H9 (cell line): ENCODE measurements around the gene POLR1C. TPM values are rescaled to one million over a fixed set of nuclear protein-coding genes. Genes with fewer than 3 reads are reported as not detected.

Experiments used
- DNase-seq: peaks from one replicate; pipeline ENCODE4 v3.0.0-alpha.2; 2017
- H2AFZ ChIP-seq: one replicate; pipeline ENCODE4 v1.6.1; 2013; ENCODE audit warnings: mild to moderate bottlenecking, low read length, control low read depth, moderate library complexity
- H2AK5ac ChIP-seq: 2 replicates; pipeline ENCODE4 v1.6.1; 2013; ENCODE audit warnings: low read length, control low read depth, mixed read lengths; ENCODE audit not compliant: insufficient read length
- H2BK120ac ChIP-seq: one replicate; pipeline ENCODE4 v1.6.1; 2013; ENCODE audit warnings: low read depth, mild to moderate bottlenecking, low read length, control low read depth, inconsistent platforms; ENCODE audit not compliant: poor library complexity, severe bottlenecking
- H2BK12ac ChIP-seq: 2 replicates; pipeline ENCODE4 v1.6.1; 2013; ENCODE audit warnings: low read length, control low read depth, mixed read lengths, low read depth; ENCODE audit not compliant: insufficient read length
- H2BK15ac ChIP-seq: 2 replicates; pipeline ENCODE4 v1.6.1; 2013; ENCODE audit warnings: low read depth, low read length, control low read depth
- H2BK20ac ChIP-seq: one replicate; pipeline ENCODE4 v1.6.1; 2013; ENCODE audit warnings: low read depth, mild to moderate bottlenecking, low read length, control low read depth, inconsistent platforms; ENCODE audit not compliant: poor library complexity, severe bottlenecking
- H2BK5ac ChIP-seq: 2 replicates; pipeline ENCODE4 v1.6.1; 2013; ENCODE audit warnings: low read length, control low read depth, mixed read lengths; ENCODE audit not compliant: insufficient read length
- H3K14ac ChIP-seq: 2 replicates; pipeline ENCODE4 v1.6.1; 2013; ENCODE audit warnings: low read length, control low read depth; ENCODE audit not compliant: insufficient read depth
- H3K18ac ChIP-seq: 2 replicates; pipeline ENCODE4 v1.6.1; 2013; ENCODE audit warnings: low read depth, mild to moderate bottlenecking, mixed read lengths, low read length, control low read depth; ENCODE audit not compliant: insufficient read length
- H3K23ac ChIP-seq: 2 replicates; pipeline ENCODE4 v1.6.1; 2013; ENCODE audit warnings: low read length, control low read depth, mixed read lengths, low read depth; ENCODE audit not compliant: insufficient read length
- H3K23me2 ChIP-seq: 2 replicates; pipeline ENCODE4 v1.6.1; 2013; ENCODE audit warnings: low read depth, mild to moderate bottlenecking, mixed read lengths, low read length, control low read depth; ENCODE audit not compliant: insufficient read length, poor library complexity, severe bottlenecking
- H3K27ac ChIP-seq: 2 replicates; pipeline ENCODE4 v1.5.1; 2013; ENCODE audit warnings: low read length, control low read depth, mixed read lengths, low read depth; ENCODE audit not compliant: insufficient read length
- H3K27me3 ChIP-seq: 2 replicates; pipeline ENCODE4 v1.6.1; 2013; ENCODE audit warnings: low read length, control low read depth, inconsistent platforms; ENCODE audit not compliant: insufficient read depth
- H3K4ac ChIP-seq: 2 replicates; pipeline ENCODE4 v1.6.1; 2013; ENCODE audit warnings: low read depth, mild to moderate bottlenecking, control low read depth, inconsistent platforms, low read length, moderate library complexity
- H3K4me1 ChIP-seq: 2 replicates; pipeline ENCODE4 v1.6.1; 2013; ENCODE audit warnings: low read length, control low read depth, inconsistent platforms; ENCODE audit not compliant: insufficient read depth
- H3K4me2 ChIP-seq: 2 replicates; pipeline ENCODE4 v1.6.1; 2013; ENCODE audit warnings: low read length, control low read depth, mixed read lengths; ENCODE audit not compliant: insufficient read length, insufficient read depth
- H3K56ac ChIP-seq: 2 replicates; pipeline ENCODE4 v1.6.1; 2013; ENCODE audit warnings: low read depth, mild to moderate bottlenecking, mixed read lengths, low read length, control low read depth; ENCODE audit not compliant: insufficient read length
- H3K79me1 ChIP-seq: 2 replicates; pipeline ENCODE4 v1.6.1; 2013; ENCODE audit warnings: low read depth, mild to moderate bottlenecking, moderate library complexity, low read length, control low read depth, inconsistent platforms; ENCODE audit not compliant: insufficient read depth, poor library complexity, severe bottlenecking
- H3K79me2 ChIP-seq: 2 replicates; pipeline ENCODE4 v1.6.1; 2013; ENCODE audit warnings: low read length, control low read depth, inconsistent platforms; ENCODE audit not compliant: insufficient read depth
- H3K9ac ChIP-seq: 2 replicates; pipeline ENCODE4 v1.6.1; 2013; ENCODE audit warnings: low read length, control low read depth, mixed read lengths; ENCODE audit not compliant: insufficient read length; ENCODE audit errors: extremely low read depth
- H3K9me3 ChIP-seq: one replicate; pipeline ENCODE4 v1.6.1; 2013; ENCODE audit warnings: low read depth, low read length, inconsistent platforms; ENCODE audit not compliant: control insufficient read depth
- H3T11ph ChIP-seq: one replicate; pipeline ENCODE4 v1.6.1; 2013; ENCODE audit warnings: mild to moderate bottlenecking, low read length, control low read depth, inconsistent platforms
- H4K20me1 ChIP-seq: one replicate; pipeline ENCODE4 v1.6.1; 2013; ENCODE audit not compliant: control insufficient read depth, insufficient read length, insufficient read depth
- H4K5ac ChIP-seq: 2 replicates; pipeline ENCODE4 v1.6.1; 2013; ENCODE audit warnings: low read depth, mild to moderate bottlenecking, mixed read lengths, low read length, control low read depth; ENCODE audit not compliant: insufficient read length
- H4K8ac ChIP-seq: replicated peaks from 2 replicates; pipeline ENCODE4 v1.6.1; 2013; ENCODE audit warnings: low read length, control low read depth, mixed read lengths, low read depth; ENCODE audit not compliant: insufficient read length
- H4K91ac ChIP-seq: 2 replicates; pipeline ENCODE4 v1.6.1; 2013; ENCODE audit warnings: low read depth, mild to moderate bottlenecking, moderate library complexity, mixed read lengths, low read length, control low read depth; ENCODE audit not compliant: insufficient read length
- H3K27ac Mint-ChIP-seq, 3 experiments: 2 replicates in 2 of 3; 3 replicates in 1 of 3; pipeline ENCODE4 v1.8.0; 2020 to 2021; ENCODE audit warnings: mixed read lengths in 3 of 3, mild to moderate bottlenecking in 1 of 3, moderate library complexity in 1 of 3
- H3K27me3 Mint-ChIP-seq: 2 replicates; pipeline ENCODE4 v1.8.0; 2021; ENCODE audit warnings: low read depth, mild to moderate bottlenecking, moderate library complexity, mixed read lengths
- H3K36me3 Mint-ChIP-seq, 3 experiments: 2 replicates in 2 of 3; 3 replicates in 1 of 3; pipeline ENCODE4 v1.8.0; 2020 to 2021; ENCODE audit warnings: low read depth in 3 of 3, mixed read lengths in 3 of 3; ENCODE audit not compliant: insufficient read depth in 1 of 3
- H3K4me1 Mint-ChIP-seq, 2 experiments: 2 replicates each; pipeline ENCODE4 v1.8.0; 2020; ENCODE audit warnings: mixed read lengths in 2 of 2
- H3K4me3 Mint-ChIP-seq, 2 experiments: 2 replicates in 1 of 2; 3 replicates in 1 of 2; pipeline ENCODE4 v1.8.0; 2020 to 2021; ENCODE audit warnings: mild to moderate bottlenecking in 2 of 2, mixed read lengths in 2 of 2, moderate library complexity in 1 of 2
- H3K9me3 Mint-ChIP-seq, 2 experiments: 2 replicates in 1 of 2; 3 replicates in 1 of 2; pipeline ENCODE4 v1.8.0; 2020; ENCODE audit warnings: mild to moderate bottlenecking in 2 of 2, mixed read lengths in 2 of 2, moderate library complexity in 1 of 2
- CTCF ChIP-seq: fragments of 200-600 bp; sonication (generic); conservative IDR thresholded peaks from 3 replicates; pipeline ENCODE4 v1.8.0; 2021; ENCODE audit warnings: antibody characterized with exemption, mild to moderate bottlenecking
- WGBS: extraction: QIAGEN DNeasy Blood & Tissue Kit; methylation state at CpG from one replicate; pipeline ENCODE4 v1.1.7; 2013; ENCODE audit warnings: missing lambda C conversion rate, low lambda C conversion rate, mixed read lengths; ENCODE audit not compliant: insufficient read length; ENCODE audit errors: extremely low coverage; 5-methylcytosine and 5-hydroxymethylcytosine counted together
- total RNA-seq: library from RNA; stranded (reverse); gene quantifications from 2 replicates; pipeline ENCODE4 v1.2.1, GENCODE V29; 2021

The POLR1C gene
- total RNA-seq, 1 experiment from 2014 or later, result 75.8 TPM

DNA sequence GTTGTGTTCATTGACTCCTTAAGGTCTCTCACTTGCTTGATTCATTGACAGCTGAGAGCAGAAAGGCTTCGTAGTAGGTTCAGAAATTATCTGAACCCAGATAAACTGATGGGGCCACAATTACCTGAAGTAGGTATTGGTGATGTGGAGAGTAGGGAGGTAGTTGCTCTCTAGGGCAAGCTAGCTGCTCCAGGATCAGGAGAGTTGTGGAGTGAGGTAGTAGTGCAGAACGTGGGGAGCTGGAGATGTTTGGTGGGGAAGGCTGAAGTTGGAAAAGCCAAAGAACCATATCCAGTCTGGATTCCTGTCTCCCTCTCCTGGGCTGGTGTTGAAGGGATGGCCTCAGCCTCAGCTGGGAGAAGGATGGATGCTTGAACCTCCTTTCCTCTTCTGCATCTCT is 23.7 kb upstream of the POLR1C start:
- no peak overlapping the region for H2AFZ ChIP-seq
- Mint-ChIP-seq H3K27me3 (no peaks in the 10 kb centered on the region), H3K4me1 (peaks cover 30 to 37% of the 10 kb centered on the region in 2 experiments), H3K4me3 (no peak overlapping the region), H3K36me3 (peaks cover 2 to 11% (median 6%) of the 10 kb centered on the region in 3 experiments; a peak in 6 of 7 replicates), H3K9me3 (no peaks in the 10 kb centered on the region), H3K27ac (0 out of 7 replicates have a peak overlapping the region, but pooled peaks of 1 of the 3 experiments have one; percentile 8)
- no peak overlapping the region for H3K4ac ChIP-seq
- no peak overlapping the region for H4K5ac ChIP-seq
- H3K14ac ChIP-seq, result no peak overlapping the region
- no peak overlapping the region for H4K8ac ChIP-seq
- H3K56ac ChIP-seq, result no peak overlapping the region
- peaks cover 2% of the 10 kb centered on the region for H4K20me1 ChIP-seq
- no peak overlapping the region for H2BK5ac ChIP-seq
- no peak for TF ChIP-seq CTCF
- no CpG with 5 or more reads among the region's 2 CpGs for WGBS
- no peak for DNase-seq
- no peaks in the 10 kb centered on the region for H3K23me2 ChIP-seq
- no peak overlapping the region for H2BK120ac ChIP-seq
- no peak overlapping the region for H3K18ac ChIP-seq
- peaks cover 6% of the 10 kb centered on the region; the same call in 1 of the 2 replicates for H3K4me1 ChIP-seq
- H3K9me3 ChIP-seq, result no peaks in the 10 kb centered on the region
- no peak overlapping the region for H3K4me2 ChIP-seq
- no peak overlapping the region for H4K91ac ChIP-seq
- no peak overlapping the region for H3K27ac ChIP-seq
- no peak overlapping the region for H3T11ph ChIP-seq
- H3K9ac ChIP-seq, result no peak overlapping the region
- H3K23ac ChIP-seq, result no peak overlapping the region
- peaks cover 11% of the 10 kb centered on the region for H3K79me1 ChIP-seq
- no peak overlapping the region for H2BK20ac ChIP-seq
- no peak overlapping the region for H2BK12ac ChIP-seq
- no peak overlapping the region for H2BK15ac ChIP-seq
- H2AK5ac ChIP-seq, result no peak overlapping the region
- no peaks in the 10 kb centered on the region for H3K27me3 ChIP-seq
- H3K79me2 ChIP-seq, result no peaks in the 10 kb centered on the region; the same call in 1 of the 2 replicates
